ENCODE results near the gene MYO3A.

Gene MYO3A

DNA sequence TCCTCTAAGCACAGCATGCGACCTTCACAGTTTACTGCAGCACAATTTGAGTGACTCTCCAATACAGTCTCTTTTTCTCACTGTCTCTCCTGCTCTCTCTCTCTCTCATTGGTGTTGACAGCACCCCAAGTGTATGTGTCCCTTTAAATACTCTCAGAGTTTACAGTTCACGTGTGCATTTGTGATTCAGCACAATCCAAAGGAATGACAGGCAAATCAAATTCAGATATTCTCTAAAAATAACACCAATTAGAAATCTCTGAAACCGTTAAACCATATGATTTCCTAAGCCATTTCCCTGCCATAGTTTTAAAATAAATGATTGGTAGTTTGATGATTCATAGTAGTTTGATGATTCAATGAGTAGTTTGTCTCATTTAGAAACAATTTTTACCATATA lies 178.5 kb downstream of the MYO3A start:
- TF ChIP-seq, protein P1, sequence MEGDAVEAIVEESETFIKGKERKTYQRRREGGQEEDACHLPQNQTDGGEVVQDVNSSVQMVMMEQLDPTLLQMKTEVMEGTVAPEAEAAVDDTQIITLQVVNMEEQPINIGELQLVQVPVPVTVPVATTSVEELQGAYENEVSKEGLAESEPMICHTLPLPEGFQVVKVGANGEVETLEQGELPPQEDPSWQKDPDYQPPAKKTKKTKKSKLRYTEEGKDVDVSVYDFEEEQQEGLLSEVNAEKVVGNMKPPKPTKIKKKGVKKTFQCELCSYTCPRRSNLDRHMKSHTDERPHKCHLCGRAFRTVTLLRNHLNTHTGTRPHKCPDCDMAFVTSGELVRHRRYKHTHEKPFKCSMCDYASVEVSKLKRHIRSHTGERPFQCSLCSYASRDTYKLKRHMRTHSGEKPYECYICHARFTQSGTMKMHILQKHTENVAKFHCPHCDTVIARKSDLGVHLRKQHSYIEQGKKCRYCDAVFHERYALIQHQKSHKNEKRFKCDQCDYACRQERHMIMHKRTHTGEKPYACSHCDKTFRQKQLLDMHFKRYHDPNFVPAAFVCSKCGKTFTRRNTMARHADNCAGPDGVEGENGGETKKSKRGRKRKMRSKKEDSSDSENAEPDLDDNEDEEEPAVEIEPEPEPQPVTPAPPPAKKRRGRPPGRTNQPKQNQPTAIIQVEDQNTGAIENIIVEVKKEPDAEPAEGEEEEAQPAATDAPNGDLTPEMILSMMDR (IDR thresholded peaks at IDR 0.05; ENCODE audit: low read depth, low read length) = no peak
- TF ChIP-seq MYC (IDR thresholded peaks at IDR 0.05; ENCODE audit: low read depth, low read length) = no peak
- no peak for TF ChIP-seq POLR2A (IDR thresholded peaks at IDR 0.05; ENCODE audit: extremely low read depth, insufficient read length)
- TF ChIP-seq, protein P2, sequence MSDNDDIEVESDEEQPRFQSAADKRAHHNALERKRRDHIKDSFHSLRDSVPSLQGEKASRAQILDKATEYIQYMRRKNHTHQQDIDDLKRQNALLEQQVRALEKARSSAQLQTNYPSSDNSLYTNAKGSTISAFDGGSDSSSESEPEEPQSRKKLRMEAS (IDR thresholded peaks at IDR 0.05; ENCODE audit: low read depth, low read length) = no peak
- H3K4me3 ChIP-seq (ENCODE audit: low read depth, low read length) = no peak overlapping the region
- no peak for DNase-seq (ENCODE audit: low read depth)

DNA sequence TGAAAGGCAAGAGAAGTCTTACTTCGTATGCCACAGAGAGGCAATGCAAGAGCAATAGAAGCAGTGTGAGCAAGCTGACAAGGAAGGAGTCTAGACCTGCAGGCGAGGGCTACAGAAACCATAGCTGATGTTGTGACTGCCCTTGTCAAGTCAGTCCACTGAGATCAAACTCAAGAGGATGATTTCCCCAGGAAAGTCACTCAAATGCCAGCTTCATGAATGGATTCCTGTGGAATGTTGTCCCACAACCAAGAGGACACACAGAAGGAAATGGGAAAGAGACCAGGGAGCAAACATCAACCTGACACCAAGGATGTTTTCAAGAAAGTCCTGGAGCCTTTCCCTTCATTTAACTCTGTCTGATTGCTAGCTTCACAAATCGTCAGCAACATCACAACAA lies 204.6 kb downstream of the MYO3A start:
- DNase-seq (ENCODE audit: low read depth) = no peak
- no peak overlapping the region for H3K4me3 ChIP-seq (ENCODE audit: low read depth, low read length)
- TF ChIP-seq MYC (IDR thresholded peaks at IDR 0.05; ENCODE audit: low read depth, low read length) (no peak), POLR2A (IDR thresholded peaks at IDR 0.05; ENCODE audit: extremely low read depth, insufficient read length) (no peak)
- TF ChIP-seq, protein P2 (IDR thresholded peaks at IDR 0.05; ENCODE audit: low read depth, low read length) = no peak
- TF ChIP-seq, protein P1 (IDR thresholded peaks at IDR 0.05; ENCODE audit: low read depth, low read length) = no peak

DNA sequence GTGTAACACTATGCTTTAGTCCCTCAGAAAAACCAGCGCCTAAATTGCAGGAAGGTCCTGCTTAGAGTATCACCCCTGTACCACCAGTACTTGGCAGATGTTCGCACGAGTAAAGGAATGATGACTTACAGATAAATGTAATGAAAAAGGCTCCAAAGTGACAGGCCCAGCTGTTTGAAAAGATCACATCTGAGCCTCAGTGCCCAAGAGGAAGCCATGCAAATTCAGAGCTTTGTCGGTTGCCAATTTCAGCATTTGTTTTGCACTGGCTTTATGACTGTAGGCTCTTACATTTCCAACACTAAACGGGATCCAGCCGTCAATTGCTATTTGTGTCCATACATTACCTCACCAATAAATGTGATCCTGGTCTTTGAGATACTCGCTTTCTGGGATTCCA lies 222.0 kb downstream of the MYO3A start:
- TF ChIP-seq POLR2A (IDR thresholded peaks at IDR 0.05; ENCODE audit: extremely low read depth, insufficient read length) (no peak), MYC (IDR thresholded peaks at IDR 0.05; ENCODE audit: low read depth, low read length) (no peak)
- TF ChIP-seq, protein P1 (IDR thresholded peaks at IDR 0.05; ENCODE audit: low read depth, low read length) = no peak
- TF ChIP-seq, protein P2 (IDR thresholded peaks at IDR 0.05; ENCODE audit: low read depth, low read length) = no peak
- no peak for DNase-seq (ENCODE audit: low read depth)
- H3K4me3 ChIP-seq (ENCODE audit: low read depth, low read length) = no peak overlapping the region

DNA sequence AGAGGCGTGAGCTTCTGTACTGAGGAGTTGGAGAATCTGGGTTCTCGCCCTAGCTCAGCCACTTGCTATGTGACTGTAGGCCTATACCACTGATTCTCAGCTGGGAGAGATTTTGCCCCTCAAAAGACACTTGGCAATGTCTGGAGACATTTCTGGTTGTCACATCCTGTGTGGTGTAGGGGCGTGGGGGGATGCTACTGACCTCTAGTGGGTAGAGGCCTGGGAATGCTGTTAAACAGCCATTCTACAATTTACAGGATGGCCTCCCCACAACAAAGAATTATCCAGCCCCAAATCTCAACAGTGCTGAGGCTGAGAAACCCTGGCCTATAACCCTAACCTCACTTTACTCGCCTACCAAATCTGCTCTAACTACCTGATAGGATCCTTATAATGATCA lies 223.7 kb downstream of the MYO3A start:
- TF ChIP-seq POLR2A (IDR thresholded peaks at IDR 0.05; ENCODE audit: extremely low read depth, insufficient read length) (no peak), MYC (IDR thresholded peaks at IDR 0.05; ENCODE audit: low read depth, low read length) (no peak)
- TF ChIP-seq, protein P2 (IDR thresholded peaks at IDR 0.05; ENCODE audit: low read depth, low read length) = no peak
- TF ChIP-seq, protein P1 (IDR thresholded peaks at IDR 0.05; ENCODE audit: low read depth, low read length) = peak; percentile 3

DNA sequence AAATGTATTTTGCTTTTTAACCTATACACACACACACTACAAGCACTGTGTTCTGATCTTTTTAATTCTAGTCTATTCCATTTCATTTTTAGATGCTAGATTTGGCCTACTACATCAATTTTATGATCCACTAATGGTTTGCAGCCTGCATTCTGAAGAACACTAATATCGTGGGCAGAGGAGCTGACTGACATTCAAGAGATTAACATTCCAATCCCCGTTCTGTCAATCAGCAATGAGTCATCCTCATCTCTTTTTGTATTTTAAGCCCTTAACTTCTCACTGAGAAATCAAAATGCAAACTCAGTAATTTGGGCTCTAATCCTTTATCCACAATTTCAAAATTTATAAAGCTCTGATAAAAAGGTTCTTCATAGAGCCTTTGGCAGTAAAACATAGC lies 235.4 kb downstream of the MYO3A start:
- no peak for DNase-seq (ENCODE audit: low read depth)
- H3K4me3 ChIP-seq (ENCODE audit: low read depth, low read length) = no peak overlapping the region
- TF ChIP-seq POLR2A (IDR thresholded peaks at IDR 0.05; ENCODE audit: extremely low read depth, insufficient read length) (no peak), MYC (IDR thresholded peaks at IDR 0.05; ENCODE audit: low read depth, low read length) (no peak)
- TF ChIP-seq, protein P1 (IDR thresholded peaks at IDR 0.05; ENCODE audit: low read depth, low read length) = no peak
- TF ChIP-seq, protein P2 (IDR thresholded peaks at IDR 0.05; ENCODE audit: low read depth, low read length) = no peak

More for the DNA sequence above, 223.7 kb downstream of the MYO3A start:
- no peak overlapping the region for H3K4me3 ChIP-seq (ENCODE audit: low read depth, low read length)
- peak; percentile 1 for DNase-seq (ENCODE audit: low read depth)
